Parathyroid adenoma (tissue), 2 donors: ENCODE results near the gene SHH.

Source experiments
- H2AFZ ChIP-seq: fragments of 300-600 bp; sonication (generic); one replicate; pipeline ENCODE4 v1.7.0; 2017; ENCODE audit warnings: antibody characterized with exemption, mild to moderate bottlenecking
- H3K27ac ChIP-seq: fragments of 300-600 bp; sonication (generic); one replicate; pipeline ENCODE4 v1.7.0; 2017
- H3K27me3 ChIP-seq: fragments of 300-600 bp; sonication (generic); one replicate; pipeline ENCODE4 v1.7.0; 2017; ENCODE audit warnings: low read length; ENCODE audit not compliant: control insufficient read depth, insufficient read depth
- H3K36me3 ChIP-seq: fragments of 300-600 bp; sonication (generic); one replicate; pipeline ENCODE4 v1.7.0; 2017; ENCODE audit warnings: low read length; ENCODE audit not compliant: control insufficient read depth, insufficient read depth
- H3K4me1 ChIP-seq: fragments of 300-600 bp; sonication (generic); one replicate; pipeline ENCODE4 v1.7.0; 2017; ENCODE audit warnings: control low read depth
- H3K4me2 ChIP-seq: fragments of 300-600 bp; sonication (generic); one replicate; pipeline ENCODE4 v1.7.0; 2017; ENCODE audit warnings: low read length
- H3K4me3 ChIP-seq: fragments of 300-600 bp; sonication (generic); one replicate; pipeline ENCODE4 v1.7.0; 2017; ENCODE audit warnings: low read depth, low read length
- H3K79me2 ChIP-seq: fragments of 300-600 bp; sonication (generic); one replicate; pipeline ENCODE4 v1.7.0; 2017; ENCODE audit warnings: control low read depth
- H3K9ac ChIP-seq: fragments of 300-600 bp; sonication (generic); one replicate; pipeline ENCODE4 v1.7.0; 2017; ENCODE audit warnings: mild to moderate bottlenecking
- H3K9me3 ChIP-seq: fragments of 300-600 bp; sonication (generic); one replicate; pipeline ENCODE4 v1.7.0; 2017; ENCODE audit warnings: low read length; ENCODE audit not compliant: control insufficient read depth
- TF ChIP-seq, protein P1 (sequence below): fragments of 300-600 bp; sonication (generic); IDR thresholded peaks from one replicate; pipeline ENCODE4 v1.7.0; 2017; ENCODE audit warnings: antibody characterized with exemption, mild to moderate bottlenecking
- donor health status: primary hyperparathyroidism.

SHH gene

DNA sequence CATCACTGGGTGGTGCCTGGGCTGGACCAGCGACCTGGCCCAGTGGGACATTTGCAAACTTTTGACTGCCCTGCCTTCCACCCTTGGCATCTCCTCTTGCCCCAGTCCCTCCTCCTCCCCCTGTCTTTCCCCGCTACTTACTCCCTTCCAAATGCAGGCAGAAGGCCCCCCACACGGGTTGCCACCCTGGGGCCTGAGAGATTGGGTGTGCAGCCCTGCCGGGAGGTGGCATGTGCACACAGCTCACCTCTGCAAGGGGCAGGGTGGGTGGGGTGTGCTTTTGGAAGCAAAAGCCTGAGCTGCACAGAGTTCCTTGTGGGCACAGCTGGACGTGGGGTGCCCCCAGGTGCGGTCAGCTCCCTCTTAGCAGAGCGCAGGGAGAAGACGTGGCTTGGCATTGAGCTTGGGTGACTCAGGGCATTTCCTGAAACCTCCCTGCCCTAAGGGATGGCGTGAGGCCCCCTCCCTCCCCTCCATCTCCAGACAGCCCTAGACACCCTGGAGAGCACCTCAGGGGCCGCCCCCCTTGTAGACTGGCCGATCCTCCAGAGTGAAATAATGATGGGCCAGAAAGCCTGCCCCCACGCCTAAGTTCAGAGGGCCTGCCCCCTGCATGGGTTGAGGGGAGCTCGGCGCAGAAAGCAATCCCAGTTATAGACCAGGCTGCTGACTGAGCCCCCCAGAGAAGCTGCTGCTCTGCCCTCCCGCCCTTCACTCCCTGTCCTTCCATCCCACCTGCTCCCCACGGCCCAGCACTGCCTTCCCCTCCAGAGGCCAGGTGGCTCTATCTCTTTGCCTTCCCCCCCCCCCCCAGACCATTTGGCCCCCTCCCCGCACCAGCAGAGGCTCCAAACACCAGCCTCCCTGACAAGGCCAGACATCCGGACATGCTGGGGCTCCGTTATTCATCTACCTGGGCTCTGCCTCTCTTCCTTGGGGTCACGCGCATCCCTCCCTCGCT, 2.3 kb upstream of the SHH start:
- Histone ChIP-seq H3K36me3 (no peaks in the 10 kb centered on the region), H3K4me2 (no peak overlapping the region), H3K79me2 (no peaks in the 10 kb centered on the region), H3K27ac (no peak overlapping the region), H3K9me3 (no peaks in the 10 kb centered on the region), H2AFZ (no peak overlapping the region), H3K4me1 (no peaks in the 10 kb centered on the region), H3K9ac (no peak overlapping the region), H3K4me3 (no peak overlapping the region), H3K27me3 (peaks cover 12% of the 10 kb centered on the region)
- TF ChIP-seq, protein P1, sequence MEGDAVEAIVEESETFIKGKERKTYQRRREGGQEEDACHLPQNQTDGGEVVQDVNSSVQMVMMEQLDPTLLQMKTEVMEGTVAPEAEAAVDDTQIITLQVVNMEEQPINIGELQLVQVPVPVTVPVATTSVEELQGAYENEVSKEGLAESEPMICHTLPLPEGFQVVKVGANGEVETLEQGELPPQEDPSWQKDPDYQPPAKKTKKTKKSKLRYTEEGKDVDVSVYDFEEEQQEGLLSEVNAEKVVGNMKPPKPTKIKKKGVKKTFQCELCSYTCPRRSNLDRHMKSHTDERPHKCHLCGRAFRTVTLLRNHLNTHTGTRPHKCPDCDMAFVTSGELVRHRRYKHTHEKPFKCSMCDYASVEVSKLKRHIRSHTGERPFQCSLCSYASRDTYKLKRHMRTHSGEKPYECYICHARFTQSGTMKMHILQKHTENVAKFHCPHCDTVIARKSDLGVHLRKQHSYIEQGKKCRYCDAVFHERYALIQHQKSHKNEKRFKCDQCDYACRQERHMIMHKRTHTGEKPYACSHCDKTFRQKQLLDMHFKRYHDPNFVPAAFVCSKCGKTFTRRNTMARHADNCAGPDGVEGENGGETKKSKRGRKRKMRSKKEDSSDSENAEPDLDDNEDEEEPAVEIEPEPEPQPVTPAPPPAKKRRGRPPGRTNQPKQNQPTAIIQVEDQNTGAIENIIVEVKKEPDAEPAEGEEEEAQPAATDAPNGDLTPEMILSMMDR: no peak

DNA sequence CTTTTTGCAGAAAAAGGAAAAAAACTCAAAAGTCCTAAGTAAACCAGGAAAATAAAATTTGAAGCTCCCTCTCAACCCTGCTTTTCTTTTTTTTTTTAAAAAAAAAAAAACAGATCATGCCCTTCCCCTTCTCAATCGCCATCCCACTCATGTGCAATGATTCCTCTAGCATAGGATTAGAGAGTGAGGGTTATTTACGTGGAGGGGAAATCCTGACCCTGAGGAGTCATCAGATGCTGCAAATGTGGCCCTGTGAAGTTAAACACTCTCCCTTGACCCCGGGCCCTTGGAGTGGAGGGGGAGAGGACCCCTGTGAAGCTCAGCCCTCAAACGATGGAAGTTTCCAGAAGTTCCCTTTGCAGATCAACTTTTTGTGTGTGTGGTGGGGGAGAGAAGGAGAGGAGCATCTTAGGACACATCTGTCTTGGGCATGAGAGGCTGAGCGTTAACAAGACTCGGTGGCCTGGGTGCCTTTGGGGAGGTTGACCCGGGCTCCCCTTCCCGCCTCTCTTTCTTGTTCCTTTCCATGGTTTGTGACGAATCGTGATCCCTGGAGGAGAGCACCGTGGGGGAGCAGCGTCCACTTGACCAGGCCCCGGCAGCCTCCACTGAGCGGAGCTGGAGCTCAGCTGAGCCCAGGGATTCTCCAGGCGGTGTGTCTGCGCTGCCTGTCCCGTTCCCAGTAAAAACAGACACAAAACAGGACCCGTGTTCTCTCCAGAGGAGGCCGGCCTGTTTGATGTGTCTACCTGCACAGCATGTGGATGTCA, 1.5 kb upstream of the SHH start:
- H3K4me3 ChIP-seq: no peak overlapping the region
- H2AFZ ChIP-seq: no peak overlapping the region
- H3K36me3 ChIP-seq: no peaks in the 10 kb centered on the region
- H3K79me2 ChIP-seq: no peaks in the 10 kb centered on the region
- no peak overlapping the region for H3K4me2 ChIP-seq
- H3K27me3 ChIP-seq: peaks cover 11% of the 10 kb centered on the region
- H3K9me3 ChIP-seq: no peaks in the 10 kb centered on the region
- H3K27ac ChIP-seq: no peak overlapping the region
- H3K9ac ChIP-seq: no peak overlapping the region
- TF ChIP-seq, protein P1: no peak
- H3K4me1 ChIP-seq: no peaks in the 10 kb centered on the region

DNA sequence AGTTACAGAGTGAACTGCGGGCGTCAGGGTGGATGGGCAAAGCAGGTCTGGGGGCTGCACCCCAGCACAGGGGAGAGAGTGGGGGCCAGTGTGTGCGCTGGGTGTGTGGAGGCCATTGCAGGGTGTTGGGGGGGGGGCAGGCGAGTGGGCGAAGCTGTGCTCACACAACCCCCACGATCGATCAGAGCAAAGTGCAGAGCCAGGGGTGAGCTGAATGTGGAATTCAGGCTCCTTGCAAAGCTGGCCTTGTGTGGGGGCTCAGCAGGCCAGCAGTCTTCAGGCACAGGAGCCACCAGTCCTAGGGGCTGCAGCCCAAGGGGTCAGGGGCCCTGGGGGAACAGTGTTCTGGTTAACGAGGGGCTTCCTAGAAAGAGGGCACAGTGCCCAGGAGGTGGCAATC, 862 bp upstream of the SHH start:
- TF ChIP-seq, protein P1: no peak
- peaks cover 5% of the 10 kb centered on the region for H3K27me3 ChIP-seq
- H3K4me1 ChIP-seq: no peaks in the 10 kb centered on the region
- H3K4me3 ChIP-seq: no peak overlapping the region
- H3K36me3 ChIP-seq: no peaks in the 10 kb centered on the region
- no peak overlapping the region for H2AFZ ChIP-seq
- no peak overlapping the region for H3K4me2 ChIP-seq
- H3K9me3 ChIP-seq: no peaks in the 10 kb centered on the region
- H3K9ac ChIP-seq: no peak overlapping the region
- H3K27ac ChIP-seq: no peak overlapping the region
- no peaks in the 10 kb centered on the region for H3K79me2 ChIP-seq

DNA sequence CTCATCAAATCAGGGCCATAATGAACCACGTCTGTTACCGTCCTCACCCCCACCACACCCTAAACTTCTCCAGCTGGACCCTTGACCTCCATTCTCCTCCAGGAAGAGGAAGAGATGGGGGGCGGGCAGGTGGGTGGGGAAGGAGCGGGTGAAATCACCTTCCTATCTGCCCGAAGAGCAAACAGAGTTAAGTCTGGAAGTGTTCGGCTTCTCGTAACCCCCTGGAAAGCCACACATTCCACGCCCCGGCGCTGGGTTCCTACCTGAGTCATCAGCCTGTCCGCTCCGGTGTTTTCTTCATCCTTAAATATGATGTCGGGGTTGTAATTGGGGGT, 736 bp downstream of the SHH start:
- Histone ChIP-seq H3K79me2 (no peaks in the 10 kb centered on the region), H3K36me3 (no peaks in the 10 kb centered on the region), H3K27ac (no peak overlapping the region), H3K27me3 (peaks cover 7% of the 10 kb centered on the region), H2AFZ (no peak overlapping the region), H3K4me1 (no peaks in the 10 kb centered on the region), H3K9me3 (no peaks in the 10 kb centered on the region), H3K9ac (no peak overlapping the region), H3K4me2 (no peak overlapping the region), H3K4me3 (no peak overlapping the region)
- TF ChIP-seq, protein P1: no peak
